ENCODE data around the gene NAA80. TPM values are rescaled to one million over a fixed set of nuclear protein-coding genes. Genes with fewer than 3 reads are reported as not detected.

NAA80 gene
- total and polyA plus RNA-seq, 2 of the 13 experiments (the other 11 are each of a cell fraction or from before 2014, with no cell fraction given), result 3.4 to 8.7 TPM

DNA sequence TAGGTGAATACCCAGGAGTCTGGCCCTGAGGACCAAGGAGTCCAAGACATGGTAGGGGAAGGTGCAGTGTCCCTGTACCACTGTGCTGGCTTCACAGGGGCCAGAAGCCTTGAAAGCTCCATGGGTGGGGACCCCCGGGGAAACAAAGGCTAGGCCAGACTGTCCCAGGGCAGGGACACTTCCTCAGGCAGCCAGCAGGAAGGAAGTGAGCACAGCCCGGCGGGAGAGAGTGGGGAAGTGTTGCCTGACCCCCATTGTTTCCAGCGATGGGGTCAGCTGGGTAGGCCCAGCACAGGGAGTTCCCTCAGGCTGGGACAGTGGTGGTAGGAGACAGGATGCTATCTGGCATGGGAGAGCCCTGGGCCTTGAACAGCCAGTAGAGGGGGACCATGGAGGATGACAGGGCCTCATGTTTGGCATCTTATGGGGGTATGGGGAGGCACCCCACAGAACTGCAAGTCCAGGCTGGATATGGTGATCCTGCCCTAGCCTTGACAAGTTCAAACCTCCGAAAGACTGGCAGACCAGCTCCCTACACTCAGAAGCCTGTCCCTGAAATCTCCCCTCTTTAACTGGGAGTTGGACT is 24.5 kb upstream of the NAA80 start (continued):
- TF ChIP-seq LRRFIP1 (CRISPR knock-in tag; conservative IDR thresholded peaks at IDR 0.05) (no peak), GLI4 (CRISPR knock-in tag; IDR thresholded peaks at IDR 0.05; ENCODE audit: borderline replicate concordance) (no peak), HNRNPL (IDR thresholded peaks at IDR 0.05; ENCODE audit: low read depth, low read length) (no peak), SOX13 (IDR thresholded peaks at IDR 0.05) (no peak), SOX13 (CRISPR knock-in tag; conservative IDR thresholded peaks at IDR 0.05 in 1 of 2, IDR thresholded peaks at IDR 0.05 in 1 of 2) (0 out of 4 replicates have a peak, but pooled peaks of 1 of the 2 experiments have one; percentile 6), U2AF2 (IDR thresholded peaks at IDR 0.05; ENCODE audit: low read depth, low read length) (no peak), MZF1 (CRISPR knock-in tag; IDR thresholded peaks at IDR 0.05; ENCODE audit: borderline replicate concordance) (no peak), RXRB (CRISPR knock-in tag; IDR thresholded peaks at IDR 0.05; ENCODE audit: borderline replicate concordance) (no peak), ZNF841 (CRISPR knock-in tag; IDR thresholded peaks at IDR 0.05; ENCODE audit: borderline replicate concordance) (no peak), BHLHE40 (IDR thresholded peaks at IDR 0.05; ENCODE audit: low read length) (no peak), FOXO4 (CRISPR knock-in tag; conservative IDR thresholded peaks at IDR 0.05) (0 out of 2 replicates have a peak, but pooled peaks have one; percentile 54), XRCC5 (optimal IDR thresholded peaks at IDR 0.05; ENCODE audit: low read length) (no peak), NFYC (CRISPR knock-in tag; IDR thresholded peaks at IDR 0.05) (no peak), ZNF274 (CRISPR knock-in tag; IDR thresholded peaks at IDR 0.05) (0 out of 2 replicates have a peak, but pooled peaks have one; percentile 6), NBN (conservative IDR thresholded peaks at IDR 0.05) (no peak), GABPA (IDR thresholded peaks at IDR 0.05; ENCODE audit: low read depth, low read length) (no peak), GABPA (CRISPR knock-in tag; IDR thresholded peaks at IDR 0.05; ENCODE audit: low read depth) (0 out of 2 replicates have a peak, but pooled peaks have one; percentile 10)
- TF ChIP-seq, protein P1, sequence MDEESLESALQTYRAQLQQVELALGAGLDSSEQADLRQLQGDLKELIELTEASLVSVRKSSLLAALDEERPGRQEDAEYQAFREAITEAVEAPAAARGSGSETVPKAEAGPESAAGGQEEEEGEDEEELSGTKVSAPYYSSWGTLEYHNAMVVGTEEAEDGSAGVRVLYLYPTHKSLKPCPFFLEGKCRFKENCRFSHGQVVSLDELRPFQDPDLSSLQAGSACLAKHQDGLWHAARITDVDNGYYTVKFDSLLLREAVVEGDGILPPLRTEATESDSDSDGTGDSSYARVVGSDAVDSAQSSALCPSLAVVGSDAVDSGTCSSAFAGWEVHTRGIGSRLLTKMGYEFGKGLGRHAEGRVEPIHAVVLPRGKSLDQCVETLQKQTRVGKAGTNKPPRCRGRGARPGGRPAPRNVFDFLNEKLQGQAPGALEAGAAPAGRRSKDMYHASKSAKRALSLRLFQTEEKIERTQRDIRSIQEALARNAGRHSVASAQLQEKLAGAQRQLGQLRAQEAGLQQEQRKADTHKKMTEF (CRISPR knock-in tag; IDR thresholded peaks at IDR 0.05), result no peak
- TF ChIP-seq, protein P2, sequence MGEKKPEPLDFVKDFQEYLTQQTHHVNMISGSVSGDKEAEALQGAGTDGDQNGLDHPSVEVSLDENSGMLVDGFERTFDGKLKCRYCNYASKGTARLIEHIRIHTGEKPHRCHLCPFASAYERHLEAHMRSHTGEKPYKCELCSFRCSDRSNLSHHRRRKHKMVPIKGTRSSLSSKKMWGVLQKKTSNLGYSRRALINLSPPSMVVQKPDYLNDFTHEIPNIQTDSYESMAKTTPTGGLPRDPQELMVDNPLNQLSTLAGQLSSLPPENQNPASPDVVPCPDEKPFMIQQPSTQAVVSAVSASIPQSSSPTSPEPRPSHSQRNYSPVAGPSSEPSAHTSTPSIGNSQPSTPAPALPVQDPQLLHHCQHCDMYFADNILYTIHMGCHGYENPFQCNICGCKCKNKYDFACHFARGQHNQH (CRISPR knock-in tag; IDR thresholded peaks at IDR 0.05), result no peak
- TF ChIP-seq, protein P3, sequence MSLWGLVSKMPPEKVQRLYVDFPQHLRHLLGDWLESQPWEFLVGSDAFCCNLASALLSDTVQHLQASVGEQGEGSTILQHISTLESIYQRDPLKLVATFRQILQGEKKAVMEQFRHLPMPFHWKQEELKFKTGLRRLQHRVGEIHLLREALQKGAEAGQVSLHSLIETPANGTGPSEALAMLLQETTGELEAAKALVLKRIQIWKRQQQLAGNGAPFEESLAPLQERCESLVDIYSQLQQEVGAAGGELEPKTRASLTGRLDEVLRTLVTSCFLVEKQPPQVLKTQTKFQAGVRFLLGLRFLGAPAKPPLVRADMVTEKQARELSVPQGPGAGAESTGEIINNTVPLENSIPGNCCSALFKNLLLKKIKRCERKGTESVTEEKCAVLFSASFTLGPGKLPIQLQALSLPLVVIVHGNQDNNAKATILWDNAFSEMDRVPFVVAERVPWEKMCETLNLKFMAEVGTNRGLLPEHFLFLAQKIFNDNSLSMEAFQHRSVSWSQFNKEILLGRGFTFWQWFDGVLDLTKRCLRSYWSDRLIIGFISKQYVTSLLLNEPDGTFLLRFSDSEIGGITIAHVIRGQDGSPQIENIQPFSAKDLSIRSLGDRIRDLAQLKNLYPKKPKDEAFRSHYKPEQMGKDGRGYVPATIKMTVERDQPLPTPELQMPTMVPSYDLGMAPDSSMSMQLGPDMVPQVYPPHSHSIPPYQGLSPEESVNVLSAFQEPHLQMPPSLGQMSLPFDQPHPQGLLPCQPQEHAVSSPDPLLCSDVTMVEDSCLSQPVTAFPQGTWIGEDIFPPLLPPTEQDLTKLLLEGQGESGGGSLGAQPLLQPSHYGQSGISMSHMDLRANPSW (CRISPR knock-in tag; IDR thresholded peaks at IDR 0.05; ENCODE audit: borderline replicate concordance), result no peak
